ENCODE measurements around the gene SMIM3. TPM values are rescaled to one million over a fixed set of nuclear protein-coding genes. Genes with fewer than 3 reads are reported as not detected.

SMIM3 gene
- total and polyA plus RNA-seq, 10 of the 15 experiments (the other 5 are each of a cell fraction or from before 2014, with no cell fraction given), result 1.0 to 14.3 (median 7.7) TPM

- CTCF ChIA-PET, result interaction anchor here (0.7 to 1.8 kb wide), 3 partner anchors 28 to 562 kb away, joined by 4 to 5 read pairs (median 4); partner anchors contain the start of gene IRGM
- H3K4me1 ChIP-seq (ENCODE audit: control insufficient read depth, insufficient read depth, low read length), result peaks cover 4% of the 10 kb centered on the region; the same call in 1 of the 2 replicates
- WGBS (ENCODE audit: insufficient coverage, insufficient replicate concordance, low lambda C conversion rate, missing lambda C conversion rate), result 64% methylated on average over 5 of the region's 5 CpGs
- POLR2A ChIA-PET, result interaction anchor here (0.7 kb wide), 1 partner anchor 17 kb away, joined by 5 read pairs; no protein-coding TSS in a partner anchor
- H3K9me3 ChIP-seq (replicated peaks; ENCODE audit: control insufficient read depth, insufficient read depth, low read length), result no peaks in the 10 kb centered on the region; the same call in 2 of the 3 replicates
- in situ Hi-C loops (cut with MboI), result no loop called here
- FAIRE-seq (no peak), ATAC-seq (no peak), DNase-seq (ENCODE audit: low read depth, low spot score) (no peak)
- RAD21 ChIA-PET (ENCODE audit: unreplicated experiment), result no interaction called here
- no peaks in the 10 kb centered on the region for H4K20me1 ChIP-seq (ENCODE audit: control insufficient read depth, insufficient read depth)
- H3K27ac ChIP-seq (ENCODE audit: control insufficient read depth, insufficient read depth), result no peak overlapping the region
- no peak overlapping the region for H2AFZ ChIP-seq (ENCODE audit: control insufficient read depth, low read depth, low read length)
- TF ChIP-seq KAT2A (conservative IDR thresholded peaks at IDR 0.05; ENCODE audit: control insufficient read depth, low read depth, low read length), result no peak
- TF ChIP-seq USF2 (IDR thresholded peaks at IDR 0.05; ENCODE audit: borderline replicate concordance, low read depth, low read length), result no peak
- TF ChIP-seq STAT3 (IDR thresholded peaks at IDR 0.05; ENCODE audit: low read depth, low read length), result no peak
- no peak for TF ChIP-seq EP300 (IDR thresholded peaks at IDR 0.05; ENCODE audit: borderline replicate concordance in 1 of 2, control insufficient read depth in 1 of 2, low read depth in 2 of 2, low read length in 2 of 2)
- TF ChIP-seq REST (IDR thresholded peaks at IDR 0.05; ENCODE audit: low read depth, low read length), result no peak
- TF ChIP-seq HSF1 (IDR thresholded peaks at IDR 0.05; ENCODE audit: low read depth, low read length), result no peak
- TF ChIP-seq TCF3 (IDR thresholded peaks at IDR 0.05; ENCODE audit: borderline replicate concordance, insufficient read depth, low read depth, low read length), result no peak
- no peak for TF ChIP-seq MAX (IDR thresholded peaks at IDR 0.05; ENCODE audit: low read depth, low read length)
- TF ChIP-seq ZNF274 (IDR thresholded peaks at IDR 0.05; ENCODE audit: insufficient read depth, insufficient read length), result no peak
- no peak for TF ChIP-seq ELK1 (IDR thresholded peaks at IDR 0.05; ENCODE audit: low read depth, low read length)
- no peak for TF ChIP-seq SUZ12 (IDR thresholded peaks at IDR 0.05; ENCODE audit: unreplicated experiment)
- no peak for TF ChIP-seq PAX8 (IDR thresholded peaks at IDR 0.05)
- H3K36me3 ChIP-seq (ENCODE audit: control insufficient read depth in 2 of 2, insufficient read depth in 2 of 2, low read length in 1 of 2), result no peaks in the 10 kb centered on the region
- intact Hi-C loops (cut with micrococcal nuclease; ENCODE audit: unreplicated experiment), result no loop called here
- no peak overlapping the region for H3K4me3 ChIP-seq
- BruUV-seq (replicated peaks), result no TSS peak
- no peak overlapping the region for H3K9ac ChIP-seq (ENCODE audit: control insufficient read depth, insufficient read depth, low read length)
- H3K27me3 ChIP-seq (replicated peaks in 1 of 2; ENCODE audit: control insufficient read depth in 2 of 2, insufficient read depth in 2 of 2, low read length in 1 of 2), result no peaks in the 10 kb centered on the region
- peaks cover 12% of the 10 kb centered on the region for H3K79me2 ChIP-seq (ENCODE audit: control insufficient read depth, insufficient read depth, low read length)
- SMC1A ChIA-PET (ENCODE audit: uncharacterized antibody, unreplicated experiment), result interaction anchor here (0.6 to 1.6 kb wide), 3 partner anchors 11 to 114 kb away, joined by 3 read pairs; no protein-coding TSS in a partner anchor
- H3K4me2 ChIP-seq (ENCODE audit: control insufficient read depth, insufficient read depth), result no peak overlapping the region
Measured at GRCh38 chr5:150762211-150762610, 16.3 kb upstream of the SMIM3 start.

Data from GM12878 (cell line).